ENCODE results near the gene CNP. TPM values are rescaled to one million over a fixed set of nuclear protein-coding genes. Genes with fewer than 3 reads are reported as not detected.

Gene CNP
- total RNA-seq, 4 donors from 2014 or later = 10.2 to 74.7 (median 40.2) TPM

DNA sequence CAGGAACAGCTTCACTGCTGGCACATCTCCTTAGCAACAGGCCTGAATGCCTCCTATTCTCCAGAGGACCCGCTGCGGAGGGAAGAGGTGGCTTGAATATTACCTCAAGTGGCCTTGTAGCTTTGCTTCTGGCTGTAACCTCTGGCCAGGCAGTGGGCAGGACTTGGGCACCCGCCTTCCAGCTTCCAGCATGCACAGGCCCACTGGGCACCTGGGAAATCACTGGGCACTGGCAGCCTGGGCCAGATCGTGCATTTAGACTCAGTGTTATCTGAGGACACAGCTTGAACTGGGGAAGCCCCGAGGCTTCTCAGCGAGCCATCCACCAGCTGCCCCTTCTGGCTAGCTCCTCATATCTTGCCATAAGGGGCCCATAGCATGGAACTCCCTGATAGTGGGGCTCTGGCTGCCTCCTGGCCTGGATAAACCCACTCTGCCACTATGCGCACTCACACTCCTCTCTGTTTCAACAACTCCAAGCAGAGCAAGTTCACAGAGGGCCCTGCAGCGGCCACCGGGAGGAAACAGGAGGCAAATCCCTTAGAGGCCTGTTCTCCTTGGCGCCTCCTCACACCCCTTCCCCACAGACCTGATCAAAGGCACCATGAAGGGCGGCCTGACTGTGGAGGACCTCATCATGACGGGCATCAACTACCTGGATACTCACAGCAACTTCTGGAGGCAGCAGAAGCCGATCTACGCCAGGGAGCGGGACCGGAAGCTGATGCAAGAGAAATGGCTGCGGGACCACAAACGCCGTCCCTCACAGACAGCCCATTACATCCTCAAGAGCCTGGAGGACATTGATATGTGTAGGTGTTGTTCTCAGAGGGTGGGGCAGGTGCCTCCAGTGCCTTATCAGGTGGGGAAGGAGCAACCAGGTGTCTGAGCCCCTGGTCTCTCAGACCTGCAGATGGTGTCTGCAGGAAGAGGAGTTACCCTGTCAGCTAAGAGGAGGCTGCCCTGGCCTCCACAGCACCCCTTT lies 28.3 kb upstream of the CNP start:
- Histone ChIP-seq H3K27me3 (no peaks in the 10 kb centered on the region), H3K36me3 (no peaks in the 10 kb centered on the region), H3K9me3 (no peaks in the 10 kb centered on the region), H3K4me1 (no peaks in the 10 kb centered on the region), H3K27ac (no peak overlapping the region), H3K4me3 (no peak overlapping the region)
- DNase-seq = no peak
- TF ChIP-seq CTCF (IDR thresholded peaks at IDR 0.05) (no peak), POLR2A (IDR thresholded peaks at IDR 0.05) (no peak)
- intact Hi-C loops (cut with DNase I; ENCODE audit: low total_unique reads) = no loop called here

DNA sequence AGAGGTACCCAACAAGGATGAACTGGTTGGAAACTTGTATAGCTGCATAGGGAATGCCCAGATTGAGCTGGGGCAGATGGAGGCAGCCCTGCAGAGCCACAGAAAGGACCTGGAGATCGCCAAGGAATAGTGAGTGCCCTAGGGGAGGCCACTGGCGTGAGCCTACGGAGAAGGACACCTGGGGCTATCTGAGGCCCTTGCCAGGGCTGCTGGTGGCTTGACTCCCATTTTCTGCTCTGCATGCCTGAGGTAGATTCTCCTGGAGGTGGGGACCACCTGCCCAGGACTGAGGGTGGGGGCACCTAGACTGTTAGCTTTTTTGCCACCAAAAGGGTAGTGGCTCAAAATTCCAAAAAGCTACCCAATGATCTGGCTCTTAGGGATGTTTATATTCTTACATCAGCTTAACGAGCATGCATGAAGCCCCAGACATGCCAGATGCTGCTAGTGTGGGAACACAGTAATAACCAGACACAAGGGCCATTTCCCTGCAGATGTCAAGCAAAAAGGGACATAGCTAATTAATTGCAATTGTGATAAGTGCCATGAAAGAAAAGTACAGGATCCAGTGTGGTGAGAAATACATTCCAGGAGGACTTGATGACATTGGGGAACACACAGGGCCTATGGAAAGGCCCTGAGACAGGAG lies 27.4 kb upstream of the CNP start:
- H3K4me1 ChIP-seq = no peaks in the 10 kb centered on the region
- TF ChIP-seq POLR2A (IDR thresholded peaks at IDR 0.05) = no peak
- no peak for TF ChIP-seq CTCF (IDR thresholded peaks at IDR 0.05)

GRCh38 chr17:41939693-41940090 lies 26.9 kb upstream of the CNP start:
- no peaks in the 10 kb centered on the region for H3K36me3 ChIP-seq
- H3K27me3 ChIP-seq = no peaks in the 10 kb centered on the region
- no peaks in the 10 kb centered on the region for H3K9me3 ChIP-seq
- no peaks in the 10 kb centered on the region for H3K4me1 ChIP-seq
- no peak for DNase-seq
- no peak overlapping the region for H3K4me3 ChIP-seq
- intact Hi-C loops (cut with DNase I; ENCODE audit: low total_unique reads) = no loop called here
- H3K27ac ChIP-seq = no peak overlapping the region
- TF ChIP-seq CTCF (IDR thresholded peaks at IDR 0.05) (no peak), POLR2A (IDR thresholded peaks at IDR 0.05) (no peak)

More for the DNA sequence above, 27.4 kb upstream of the CNP start:
- intact Hi-C loops (cut with DNase I; ENCODE audit: low total_unique reads) = no loop called here
- Histone ChIP-seq H3K36me3 (no peaks in the 10 kb centered on the region), H3K9me3 (no peaks in the 10 kb centered on the region), H3K27ac (no peak overlapping the region), H3K27me3 (no peaks in the 10 kb centered on the region), H3K4me3 (no peak overlapping the region)
- DNase-seq = no peak

GRCh38 chr17:41941168-41941567 lies 25.4 kb upstream of the CNP start:
- no peak for DNase-seq
- Histone ChIP-seq H3K4me1 (no peaks in the 10 kb centered on the region), H3K27me3 (no peaks in the 10 kb centered on the region), H3K27ac (no peak overlapping the region), H3K36me3 (no peaks in the 10 kb centered on the region), H3K4me3 (no peak overlapping the region), H3K9me3 (no peaks in the 10 kb centered on the region)
- intact Hi-C loops (cut with DNase I; ENCODE audit: low total_unique reads) = no loop called here
- TF ChIP-seq POLR2A (IDR thresholded peaks at IDR 0.05) (no peak), CTCF (IDR thresholded peaks at IDR 0.05) (no peak)
